ENCODE data around the gene GBGT1.

GRCh38 chr9:133182151-133182550 lies 18.4 kb upstream of the GBGT1 start:
- no peak for TF ChIP-seq CTCF (conservative IDR thresholded peaks at IDR 0.05 in 1 of 2, IDR thresholded peaks at IDR 0.05 in 1 of 2; ENCODE audit: extremely low read depth in 1 of 2, insufficient read depth in 1 of 2, low read depth in 1 of 2, low read length in 2 of 2)
- no peak for TF ChIP-seq EZH2 (IDR thresholded peaks at IDR 0.05; ENCODE audit: borderline replicate concordance, low read length)
